ENCODE data around the gene MUC4. TPM values are rescaled to one million over a fixed set of nuclear protein-coding genes. Genes with fewer than 3 reads are reported as not detected.

The MUC4 gene
- total and polyA plus RNA-seq, 2 of the 4 experiments (the other 2 are of a cell fraction), result not detected

- Histone ChIP-seq H3K23ac (ENCODE audit: low read depth, low read length) (no peak overlapping the region), H3K9me3 (ENCODE audit: control insufficient read depth, insufficient read depth, low read length) (no peaks in the 10 kb centered on the region), H4K20me1 (ENCODE audit: insufficient read depth, low read length) (no peaks in the 10 kb centered on the region), H3K4me2 (ENCODE audit: low read depth, low read length) (peak overlapping the region; percentile 70; the same call in 1 of the 2 replicates), H2BK120ac (ENCODE audit: low read depth, low read length) (no peak overlapping the region), H2AK9ac (replicated peaks; ENCODE audit: low read depth, low read length, poor library complexity) (peak overlapping the region; percentile 68), H2BK20ac (ENCODE audit: low read depth, low read length) (no peak overlapping the region), H3K4me3 (ENCODE audit: insufficient read depth, low read depth, low read length) (no peak overlapping the region), H4K5ac (ENCODE audit: low read depth, low read length) (no peak overlapping the region), H3K79me1 (ENCODE audit: low read depth in 1 of 2, low read length in 2 of 2) (no peaks in the 10 kb centered on the region), H3K9ac (ENCODE audit: low read depth, low read length) (no peak overlapping the region), H3K36me3 (ENCODE audit: control insufficient read depth, insufficient read depth, low read length) (no peaks in the 10 kb centered on the region; the same call in 1 of the 2 replicates), H3K9me1 (ENCODE audit: insufficient read depth, low read length) (no peaks in the 10 kb centered on the region), H4K8ac (ENCODE audit: low read depth in 2 of 2, low read length in 2 of 2) (no peak overlapping the region), H4K91ac (ENCODE audit: insufficient read depth, low read depth, low read length) (no peak overlapping the region), H3K27me3 (ENCODE audit: control insufficient read depth, insufficient read depth, low read length) (no peaks in the 10 kb centered on the region), H3K18ac (ENCODE audit: low read depth, low read length) (no peak overlapping the region), H2AK5ac (ENCODE audit: low read depth, low read length) (peak overlapping the region; percentile 35; the same call in 1 of the 2 replicates), H3K27ac (ENCODE audit: insufficient read depth, low read length) (no peak overlapping the region), H3K4me1 (ENCODE audit: control insufficient read depth, insufficient read depth, low read length) (0 out of 2 replicates have a peak, but pooled peaks cover 2% of the 10 kb centered on the region), H2BK5ac (ENCODE audit: low read depth, low read length, poor library complexity, severe bottlenecking) (no peak overlapping the region), H2BK15ac (ENCODE audit: low read depth, low read length) (no peak overlapping the region), H2AFZ (replicated peaks; ENCODE audit: low read length, poor library complexity) (peak overlapping the region; percentile 84), H3K4ac (ENCODE audit: low read depth, low read length) (no peak overlapping the region), H3K56ac (ENCODE audit: extremely low read depth, insufficient read depth, low read length) (no peak overlapping the region), H3K14ac (replicated peaks; ENCODE audit: low read depth, low read length) (no peak overlapping the region)
- in situ Hi-C loops (cut with MboI; ENCODE audit: low sequenced_read_pairs) (no loop called here), dilution Hi-C loops (cut with HindIII; ENCODE audit: low sequenced_read_pairs, unreplicated experiment) (no loop called here), intact Hi-C loops (cut with micrococcal nuclease) (loop anchor here (1.0 to 5.0 kb wide), 3 partner anchors 35 to 348 kb away; no protein-coding TSS in a partner anchor)
- CTCF ChIA-PET, result interaction anchor here (0.9 to 2.6 kb wide), 4 partner anchors 8 to 55 kb away, joined by 3 to 19 read pairs (median 8); no protein-coding TSS in a partner anchor
- BruUV-seq (replicated peaks), result no TSS peak
- TF ChIP-seq FOS (IDR thresholded peaks at IDR 0.05; ENCODE audit: low read depth, low read length) (no peak), CEBPB (IDR thresholded peaks at IDR 0.05; ENCODE audit: low read depth, low read length) (peak; percentile 74), ELK1 (IDR thresholded peaks at IDR 0.05; ENCODE audit: borderline replicate concordance, low read depth, low read length) (no peak), MXI1 (IDR thresholded peaks at IDR 0.05; ENCODE audit: borderline replicate concordance, low read depth, low read length) (no peak), RAD21 (IDR thresholded peaks at IDR 0.05; ENCODE audit: low read length) (peak; percentile 80), SMC3 (IDR thresholded peaks at IDR 0.05; ENCODE audit: low read depth, low read length) (peak; percentile 76), MAFK (IDR thresholded peaks at IDR 0.05; ENCODE audit: low read depth, low read length) (no peak), BHLHE40 (IDR thresholded peaks at IDR 0.05; ENCODE audit: low read depth, low read length) (no peak), POLR2A (IDR thresholded peaks at IDR 0.05; ENCODE audit: low read depth, low read length) (no peak), NFE2L2 (IDR thresholded peaks at IDR 0.05; ENCODE audit: low read depth, low read length) (no peak), CTCF (conservative IDR thresholded peaks at IDR 0.05; ENCODE audit: low read depth, low read length) (peak; percentile 92), USF2 (IDR thresholded peaks at IDR 0.05; ENCODE audit: low read depth, low read length) (no peak), CHD1 (IDR thresholded peaks at IDR 0.05; ENCODE audit: low read depth, low read length) (no peak)
- DNase-seq (peak; percentile 44), ATAC-seq (ENCODE audit: low read depth) (peak; percentile 59)
- 60% methylated on average over 1 of the region's 21 CpGs; no CpG with 5 or more reads in 1 of the 2 experiments for WGBS, 2 experiments (ENCODE audit: extremely low coverage in 2 of 2, insufficient read length in 1 of 2)
- POLR2A ChIA-PET (ENCODE audit: unreplicated experiment), result no interaction called here
These were observed 47.5 kb upstream of the MUC4 start for GRCh38 chr3:195859061-195859845.

Measured in IMR-90 (cell line).